ENCODE measurements around the gene POU2F1.

DNA sequence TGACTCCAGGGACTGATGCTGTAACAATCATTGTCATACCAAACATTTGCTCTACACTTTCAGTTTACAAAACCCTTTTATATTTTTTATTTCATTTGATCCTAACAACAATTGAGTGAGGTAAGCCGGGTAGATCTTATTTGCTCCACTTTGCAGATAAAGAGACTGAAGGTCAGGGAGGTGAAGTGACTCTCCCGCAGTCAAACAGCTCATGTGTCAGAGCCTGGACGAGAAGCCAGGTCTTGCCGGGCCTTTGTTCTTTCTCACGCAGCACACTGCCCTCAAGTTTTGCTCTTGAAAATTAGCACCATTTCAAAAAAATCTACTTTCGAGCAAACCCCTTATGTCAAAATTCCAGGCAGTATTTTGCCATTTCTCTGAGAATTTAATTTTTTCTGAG is 232.4 kb downstream of the POU2F1 start:
- no peak for TF ChIP-seq EZH2 (IDR thresholded peaks at IDR 0.05; ENCODE audit: borderline replicate concordance, insufficient read depth, low read depth, low read length, poor library complexity, severe bottlenecking)
- TF ChIP-seq, protein P1, sequence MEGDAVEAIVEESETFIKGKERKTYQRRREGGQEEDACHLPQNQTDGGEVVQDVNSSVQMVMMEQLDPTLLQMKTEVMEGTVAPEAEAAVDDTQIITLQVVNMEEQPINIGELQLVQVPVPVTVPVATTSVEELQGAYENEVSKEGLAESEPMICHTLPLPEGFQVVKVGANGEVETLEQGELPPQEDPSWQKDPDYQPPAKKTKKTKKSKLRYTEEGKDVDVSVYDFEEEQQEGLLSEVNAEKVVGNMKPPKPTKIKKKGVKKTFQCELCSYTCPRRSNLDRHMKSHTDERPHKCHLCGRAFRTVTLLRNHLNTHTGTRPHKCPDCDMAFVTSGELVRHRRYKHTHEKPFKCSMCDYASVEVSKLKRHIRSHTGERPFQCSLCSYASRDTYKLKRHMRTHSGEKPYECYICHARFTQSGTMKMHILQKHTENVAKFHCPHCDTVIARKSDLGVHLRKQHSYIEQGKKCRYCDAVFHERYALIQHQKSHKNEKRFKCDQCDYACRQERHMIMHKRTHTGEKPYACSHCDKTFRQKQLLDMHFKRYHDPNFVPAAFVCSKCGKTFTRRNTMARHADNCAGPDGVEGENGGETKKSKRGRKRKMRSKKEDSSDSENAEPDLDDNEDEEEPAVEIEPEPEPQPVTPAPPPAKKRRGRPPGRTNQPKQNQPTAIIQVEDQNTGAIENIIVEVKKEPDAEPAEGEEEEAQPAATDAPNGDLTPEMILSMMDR (IDR thresholded peaks at IDR 0.05), result no peak
